Lower leg skin (tissue), 3 donors: Measurements from ENCODE around the gene GABRG3.

Source experiments
- CTCF ChIP-seq, 3 donors: fragments of 450-650 bp; IDR thresholded peaks; one replicate each; pipeline ENCODE4 v1.5.1; 2016; ENCODE audit warnings: antibody characterized with exemption in 3 of 3, mild to moderate bottlenecking in 3 of 3, moderate library complexity in 2 of 3
- POLR2A ChIP-seq, 2 donors: fragments of 450-650 bp; IDR thresholded peaks; one replicate each; pipeline ENCODE4 v1.6.1; 2016 to 2017; ENCODE audit warnings: antibody characterized with exemption in 2 of 2, mild to moderate bottlenecking in 1 of 2, moderate library complexity in 1 of 2

- TF ChIP-seq CTCF (IDR thresholded peaks at IDR 0.05) (no peak), POLR2A (IDR thresholded peaks at IDR 0.05) (no peak)
Observed at GRCh38 chr15:27201425-27201824, 230.4 kb downstream of the GABRG3 start.
